Stimulated activated CD4-positive, alpha-beta T cell treated with anti-CD3 and anti-CD28 coated beads, Interleukin-1b, Interleukin-23, amount 100 ng/mL, for 24 hours (primary cell): ENCODE data around the gene KCNMB3.

ENCODE experiments used
- DNase-seq, 4 experiments: peaks; one replicate each; pipeline ENCODE4 v3.0.0-alpha.2; 2020; ENCODE audit warnings: low read depth in 4 of 4, low spot score in 1 of 4

KCNMB3 gene

DNA sequence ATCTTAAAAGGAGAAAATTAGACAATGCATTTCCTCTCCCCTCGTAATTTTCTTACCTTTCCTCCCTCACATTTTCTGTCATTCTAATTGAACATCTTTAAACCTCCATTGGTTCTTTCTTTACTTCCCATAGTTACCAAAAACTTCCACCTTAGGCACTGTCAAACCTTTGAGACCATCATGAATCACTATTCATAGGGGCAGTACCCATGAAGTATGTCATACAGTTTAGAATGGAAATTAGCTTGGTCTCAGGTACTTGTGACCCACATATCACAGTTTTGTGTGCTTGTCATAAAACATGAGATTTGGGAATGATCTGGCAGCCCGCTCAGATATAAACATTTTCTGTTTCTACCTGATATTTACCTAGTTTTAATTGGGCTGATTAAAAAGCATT is 50.1 kb downstream of the KCNMB3 start:
- DNase-seq = no peak

DNA sequence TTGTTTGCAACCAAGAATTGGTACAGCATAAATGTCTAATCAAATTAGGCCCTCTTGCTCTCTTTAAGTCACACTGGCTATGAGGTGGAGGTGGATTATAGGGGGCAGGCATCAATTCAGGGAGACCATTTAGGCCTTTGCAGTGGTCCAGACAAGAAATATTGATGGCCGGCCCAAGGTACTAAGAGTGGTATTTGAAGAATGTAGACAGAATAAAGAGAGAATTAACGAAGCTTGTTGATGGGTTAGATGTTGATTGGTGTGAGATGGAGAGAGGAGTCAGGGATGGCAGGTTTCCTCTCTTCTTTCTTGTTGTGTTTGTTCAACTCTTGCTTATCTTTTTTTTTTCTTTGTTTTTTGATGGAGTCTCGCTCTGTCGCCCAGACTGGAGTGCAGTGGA is 54.2 kb downstream of the KCNMB3 start:
- no peak for DNase-seq

- DNase-seq = no peak
Observed at GRCh38 chr3:179196098-179196497, 54.8 kb downstream of the KCNMB3 start.

DNA sequence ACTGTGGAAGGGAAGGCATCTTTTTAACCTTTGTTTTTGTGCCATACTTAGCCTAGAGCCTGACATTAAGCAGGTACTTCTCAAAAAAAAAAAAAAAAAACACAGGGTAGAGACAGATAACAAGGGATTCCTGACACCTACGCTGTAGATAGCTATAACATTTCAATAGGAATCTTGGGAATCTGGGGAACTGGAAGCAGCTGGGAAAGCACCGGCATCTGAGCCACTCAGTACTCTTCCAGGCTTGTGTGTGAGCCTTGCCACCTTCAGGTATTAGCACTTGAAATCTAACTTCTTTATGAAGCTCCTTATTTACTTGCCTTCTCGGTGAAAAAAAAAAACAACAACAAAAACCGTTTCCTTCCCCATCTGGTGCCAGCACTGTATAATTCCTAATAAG is 56.0 kb downstream of the KCNMB3 start:
- DNase-seq = no peak
